ENCODE measurements around the gene SNRPD3. TPM values are rescaled to one million over a fixed set of nuclear protein-coding genes. Genes with fewer than 3 reads are reported as not detected.
A peak's percentile ranks its signal among the peaks of the same experiment; 100 is the strongest.
"Not testable (repeated sequence)": the region's sequence is repeated elsewhere in the genome, so short reads cannot be mapped to it uniquely, and the experiment has no call there.

SNRPD3 gene
- total RNA-seq, 4 donors from 2014 or later = 107 to 135 (median 115) TPM

DNA sequence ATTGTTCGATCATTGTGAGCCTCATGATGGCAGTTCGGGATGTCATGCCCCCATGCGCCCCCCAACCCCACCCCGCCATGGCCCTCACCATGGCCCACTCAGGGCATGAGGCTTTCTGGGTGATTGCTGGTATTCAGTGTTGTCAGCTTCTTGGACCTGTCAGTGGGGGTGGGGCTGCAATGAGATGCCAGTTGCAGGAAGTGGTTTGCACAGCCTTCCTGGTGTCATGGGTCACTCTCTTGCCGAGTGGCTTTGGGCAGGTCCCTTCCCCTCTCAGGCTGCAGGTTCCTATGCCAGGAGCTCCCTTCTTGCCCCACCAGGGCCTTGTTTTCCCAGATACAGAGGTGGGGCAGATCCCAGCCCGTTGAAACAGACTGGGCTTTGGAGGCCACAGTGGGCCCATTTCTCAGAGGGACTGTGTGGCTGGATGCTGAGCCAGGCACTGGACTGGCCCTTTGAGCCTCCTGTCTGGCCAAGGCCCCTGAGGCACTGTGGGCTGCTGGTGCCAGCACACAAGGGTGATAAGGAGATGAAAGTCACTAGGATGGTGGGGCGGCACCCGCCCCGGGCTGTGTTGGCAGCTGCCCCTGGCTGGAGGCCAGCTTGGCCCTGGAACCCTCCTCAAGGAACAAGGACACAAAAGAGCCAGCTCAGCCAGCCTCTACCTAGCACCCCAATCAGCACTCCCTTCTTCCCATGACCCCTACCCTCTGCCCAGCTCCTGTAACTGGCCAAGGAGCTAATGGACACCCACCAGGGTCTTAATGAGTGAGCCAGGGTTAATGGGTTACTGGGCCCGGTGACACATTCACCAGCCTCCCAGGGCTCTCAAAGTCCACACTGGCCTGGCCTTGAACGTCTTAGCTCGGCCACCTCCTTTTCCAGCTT, 45.7 kb downstream of the SNRPD3 start:
- DNase-seq (ENCODE audit: low spot score) (no peak), ATAC-seq (ENCODE audit: low FRiP score) (peak; percentile 11)
- TF ChIP-seq, protein P1, sequence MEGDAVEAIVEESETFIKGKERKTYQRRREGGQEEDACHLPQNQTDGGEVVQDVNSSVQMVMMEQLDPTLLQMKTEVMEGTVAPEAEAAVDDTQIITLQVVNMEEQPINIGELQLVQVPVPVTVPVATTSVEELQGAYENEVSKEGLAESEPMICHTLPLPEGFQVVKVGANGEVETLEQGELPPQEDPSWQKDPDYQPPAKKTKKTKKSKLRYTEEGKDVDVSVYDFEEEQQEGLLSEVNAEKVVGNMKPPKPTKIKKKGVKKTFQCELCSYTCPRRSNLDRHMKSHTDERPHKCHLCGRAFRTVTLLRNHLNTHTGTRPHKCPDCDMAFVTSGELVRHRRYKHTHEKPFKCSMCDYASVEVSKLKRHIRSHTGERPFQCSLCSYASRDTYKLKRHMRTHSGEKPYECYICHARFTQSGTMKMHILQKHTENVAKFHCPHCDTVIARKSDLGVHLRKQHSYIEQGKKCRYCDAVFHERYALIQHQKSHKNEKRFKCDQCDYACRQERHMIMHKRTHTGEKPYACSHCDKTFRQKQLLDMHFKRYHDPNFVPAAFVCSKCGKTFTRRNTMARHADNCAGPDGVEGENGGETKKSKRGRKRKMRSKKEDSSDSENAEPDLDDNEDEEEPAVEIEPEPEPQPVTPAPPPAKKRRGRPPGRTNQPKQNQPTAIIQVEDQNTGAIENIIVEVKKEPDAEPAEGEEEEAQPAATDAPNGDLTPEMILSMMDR (IDR thresholded peaks at IDR 0.05) = no peak

DNA sequence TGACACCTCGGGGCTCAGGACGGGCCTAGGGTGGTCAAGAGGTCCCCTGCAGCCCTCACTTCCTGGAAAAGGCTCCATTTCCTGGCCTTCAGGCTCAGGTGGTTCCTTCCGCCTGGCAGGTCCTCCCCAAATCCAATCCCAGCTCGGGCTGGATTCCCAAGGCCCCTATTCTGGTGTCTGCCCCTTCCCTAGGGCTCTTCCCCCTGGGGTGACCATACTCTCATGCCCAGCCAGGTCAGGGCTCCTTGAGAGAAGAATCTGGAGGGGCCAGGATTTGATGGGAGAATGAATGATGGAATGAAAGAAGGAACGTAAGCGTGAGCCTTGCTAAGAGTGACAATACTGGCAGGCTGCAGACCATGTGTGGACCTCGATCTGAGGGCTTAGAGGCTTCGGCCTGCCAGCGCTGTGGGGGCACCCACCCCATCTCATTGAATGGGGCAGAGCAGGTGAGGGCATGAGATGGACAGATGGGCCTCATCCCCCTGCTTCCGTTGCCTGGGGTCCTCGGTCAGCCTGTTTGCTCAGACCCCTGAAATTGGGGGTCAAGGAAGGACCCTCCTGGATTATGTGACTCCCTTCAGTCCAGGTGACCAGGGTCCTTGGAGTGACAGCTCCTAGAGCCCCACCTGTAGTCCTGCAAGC, 46.4 kb downstream of the SNRPD3 start:
- peak; percentile 11 for ATAC-seq (ENCODE audit: low FRiP score)
- not testable (repeated sequence) for DNase-seq (ENCODE audit: low spot score)

DNA sequence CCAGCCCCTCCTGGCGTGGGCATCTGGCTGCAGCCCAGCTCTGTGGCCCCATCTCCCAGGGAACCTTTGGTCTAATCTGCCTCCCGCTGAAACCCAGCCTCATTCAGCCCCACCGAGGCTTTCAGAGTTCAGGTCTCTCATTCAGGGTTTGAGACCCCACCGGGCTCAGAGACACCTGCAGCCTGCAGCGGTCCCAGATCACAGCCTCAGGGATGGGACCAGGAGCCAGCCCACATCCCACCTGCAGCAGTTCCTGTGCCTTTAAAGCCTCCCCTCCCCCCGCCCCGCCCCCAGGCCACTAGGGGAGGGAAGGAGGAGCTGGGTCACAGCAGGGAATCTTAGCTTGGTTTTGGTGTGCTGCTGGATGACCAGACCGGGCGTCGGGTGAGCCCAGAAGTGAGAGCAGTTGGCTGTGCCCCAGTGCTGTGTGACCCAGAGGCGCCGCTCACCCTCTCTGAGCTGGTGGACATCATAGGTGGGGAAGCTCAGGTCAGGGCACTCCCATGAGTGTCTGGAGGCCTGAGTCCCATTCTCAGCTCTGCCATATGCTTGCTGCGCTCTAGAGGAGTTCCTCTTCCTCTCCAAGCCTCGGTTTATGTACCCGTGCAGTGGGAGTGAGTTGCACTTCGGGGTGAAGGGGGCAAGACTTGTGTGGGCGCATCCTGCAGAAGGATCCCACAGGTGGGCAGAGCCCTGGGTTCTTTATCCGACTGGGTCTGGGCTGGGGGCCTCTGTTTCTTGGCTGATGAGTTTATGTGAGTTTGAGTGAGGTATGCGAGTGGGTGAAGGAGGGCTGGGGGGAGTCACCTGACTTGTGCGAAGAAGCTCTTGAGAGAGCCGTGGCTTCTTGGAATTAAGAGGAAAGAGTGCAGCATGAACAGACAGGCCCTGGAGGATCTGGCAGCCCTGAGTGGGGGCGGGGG, 47.3 kb downstream of the SNRPD3 start, which contains the start of gene GGT1:
TSS of gene GGT1 (plus strand) at position 347 of the 923 bp plus-strand sequence. CDS start 7,889 bp downstream, outside the sequence.
- not testable (repeated sequence) for DNase-seq (ENCODE audit: low spot score); ATAC-seq (ENCODE audit: low FRiP score)

DNA sequence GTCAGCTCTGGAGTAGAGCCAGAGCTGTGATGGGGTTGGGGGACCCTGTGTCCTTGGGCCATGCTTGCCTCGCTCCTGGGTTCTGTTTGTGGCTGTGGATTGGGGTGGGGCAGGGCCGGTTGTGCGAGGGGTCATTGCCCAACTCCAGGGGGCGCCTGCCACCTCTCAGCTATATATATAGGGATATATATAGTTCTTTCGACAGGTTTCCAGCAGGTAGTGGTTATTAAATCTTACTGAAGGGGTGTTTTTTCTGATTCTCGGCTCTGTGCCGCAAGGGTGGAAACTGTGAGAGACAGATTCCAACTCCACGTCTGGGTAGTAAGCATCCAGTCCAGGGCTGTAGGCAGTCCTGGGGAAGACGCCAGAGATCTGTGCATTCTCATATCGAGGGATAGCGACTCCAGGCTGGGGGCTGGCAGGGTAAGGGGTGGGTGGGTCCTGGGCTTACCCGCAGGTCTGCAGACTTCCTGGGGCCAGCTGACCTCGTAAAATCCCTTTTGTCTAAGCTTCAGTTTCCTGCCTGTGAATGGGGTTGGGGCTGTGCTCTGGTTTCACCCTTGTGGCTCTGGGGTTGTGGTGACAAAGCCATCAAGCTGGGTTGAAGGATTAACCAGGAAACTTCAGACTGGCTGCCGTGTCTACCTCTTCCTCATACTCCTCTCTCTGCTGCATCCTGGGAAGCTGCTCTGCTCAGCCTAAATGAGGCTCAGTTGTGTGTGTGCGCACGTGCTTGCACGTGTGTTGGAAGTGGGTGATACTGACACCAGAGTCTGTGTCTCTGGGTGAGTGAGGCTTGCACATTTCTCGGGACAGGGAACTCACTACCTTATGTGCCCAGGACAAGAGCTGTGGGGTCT, 48.2 kb downstream of the SNRPD3 start:
- ATAC-seq (ENCODE audit: low FRiP score) = peak; percentile 35
- not testable (repeated sequence) for DNase-seq (ENCODE audit: low spot score)

DNA sequence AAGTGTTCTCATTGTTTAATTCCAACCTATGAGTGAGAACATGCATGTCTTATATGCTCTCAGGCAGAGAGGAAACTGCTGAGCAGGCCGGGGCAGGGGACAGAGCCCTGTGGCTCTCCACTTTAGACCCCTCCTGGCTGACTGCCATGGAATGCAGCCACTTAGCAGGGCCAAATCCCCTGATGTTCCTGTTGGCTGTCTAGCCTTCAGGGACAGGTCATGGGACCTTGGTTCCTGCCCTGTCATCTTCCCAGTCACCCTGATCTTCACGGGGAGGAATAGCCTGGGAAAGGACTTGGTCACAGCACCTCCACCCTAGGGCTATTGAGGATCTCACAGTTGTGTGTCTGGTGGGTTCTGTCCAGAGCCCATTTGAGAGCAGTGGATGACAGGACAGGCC, 50.5 kb downstream of the SNRPD3 start:
- ATAC-seq (ENCODE audit: low FRiP score); DNase-seq (ENCODE audit: low spot score): not testable (repeated sequence)

DNA sequence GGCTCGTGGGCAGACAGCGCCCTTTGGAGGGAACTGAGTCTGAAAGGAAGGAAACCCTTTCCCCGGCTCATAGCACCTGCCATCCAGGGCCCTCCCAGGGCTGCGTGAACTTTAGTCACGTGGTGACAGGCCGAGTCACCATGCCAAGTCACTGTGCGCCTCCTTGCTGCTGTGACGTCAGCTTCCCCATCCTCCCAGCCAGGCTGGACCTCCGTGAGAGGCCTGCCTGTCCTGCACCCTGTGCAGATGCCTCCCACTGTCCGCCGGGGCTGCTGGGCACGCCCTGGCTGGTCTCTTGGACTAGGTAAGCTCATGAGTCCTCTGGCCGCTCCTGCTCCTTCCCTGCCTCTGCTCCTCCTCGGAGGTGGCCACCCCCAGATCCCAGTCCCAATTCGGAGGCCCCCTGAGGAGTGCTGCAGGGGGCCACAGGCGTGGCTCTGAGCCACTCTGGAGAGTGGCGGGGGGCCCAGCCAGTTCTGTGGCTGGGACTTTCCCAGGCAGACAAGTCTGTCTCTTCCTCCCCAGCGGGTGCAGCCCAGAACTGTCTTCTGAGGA, 51.7 kb downstream of the SNRPD3 start:
- not testable (repeated sequence) for ATAC-seq (ENCODE audit: low FRiP score); DNase-seq (ENCODE audit: low spot score)

DNA sequence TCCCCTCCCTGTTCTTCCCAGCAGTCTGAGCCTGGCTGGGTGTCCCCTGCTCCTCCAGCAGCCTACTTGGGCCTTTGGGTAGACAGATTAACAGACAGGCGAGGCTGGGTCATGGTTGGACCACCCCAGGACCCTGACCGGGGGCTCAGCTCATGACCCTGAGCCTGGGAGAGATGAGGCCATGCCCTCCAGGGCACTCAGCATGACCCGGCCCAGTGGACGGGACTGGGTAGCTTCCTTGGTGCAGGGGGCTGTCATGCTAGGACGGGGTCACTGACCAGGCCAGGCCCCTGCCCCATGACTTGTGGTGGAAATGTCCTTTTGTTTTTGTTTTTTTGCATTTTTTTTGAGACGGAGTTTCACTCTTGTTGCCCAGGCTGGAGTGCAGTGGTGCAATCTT, 52.5 kb downstream of the SNRPD3 start:
- ATAC-seq (ENCODE audit: low FRiP score); DNase-seq (ENCODE audit: low spot score): not testable (repeated sequence)

DNA sequence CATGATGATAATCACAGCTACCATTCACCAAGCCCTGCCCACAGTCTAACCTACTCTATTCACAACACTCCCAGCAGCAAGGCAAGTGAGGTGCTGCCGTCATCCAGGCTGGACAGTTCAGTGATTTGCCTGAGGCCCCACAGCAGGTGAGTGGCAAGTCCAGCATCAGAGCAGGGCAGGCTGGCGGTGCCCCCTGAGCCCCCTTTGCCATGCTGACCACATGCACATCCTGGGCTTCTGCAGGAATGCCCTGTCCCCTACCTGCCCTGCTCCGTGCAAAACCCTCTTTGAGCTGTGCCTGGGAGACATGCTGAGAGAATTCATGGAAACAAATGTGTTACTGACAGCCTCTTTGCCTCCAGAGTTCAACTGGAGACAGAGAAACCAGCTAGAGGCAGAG, 54.1 kb downstream of the SNRPD3 start:
- not testable (repeated sequence) for ATAC-seq (ENCODE audit: low FRiP score); DNase-seq (ENCODE audit: low spot score)

DNA sequence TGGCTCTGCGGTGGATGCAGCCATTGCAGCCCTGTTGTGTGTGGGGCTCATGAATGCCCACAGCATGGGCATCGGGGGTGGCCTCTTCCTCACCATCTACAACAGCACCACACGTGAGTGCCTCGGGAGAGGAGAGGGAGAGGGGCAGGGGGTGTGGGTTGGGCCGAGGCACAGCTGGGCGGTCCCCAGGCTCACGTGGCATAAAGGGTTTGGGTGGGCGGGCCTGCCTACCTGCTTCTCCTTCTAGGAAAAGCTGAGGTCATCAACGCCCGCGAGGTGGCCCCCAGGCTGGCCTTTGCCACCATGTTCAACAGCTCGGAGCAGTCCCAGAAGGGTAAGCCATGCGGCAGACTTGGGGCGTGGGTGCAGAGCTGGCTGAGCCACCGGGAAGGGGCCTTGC, 59.0 kb downstream of the SNRPD3 start:
- DNase-seq (ENCODE audit: low spot score); ATAC-seq (ENCODE audit: low FRiP score): not testable (repeated sequence)

DNA sequence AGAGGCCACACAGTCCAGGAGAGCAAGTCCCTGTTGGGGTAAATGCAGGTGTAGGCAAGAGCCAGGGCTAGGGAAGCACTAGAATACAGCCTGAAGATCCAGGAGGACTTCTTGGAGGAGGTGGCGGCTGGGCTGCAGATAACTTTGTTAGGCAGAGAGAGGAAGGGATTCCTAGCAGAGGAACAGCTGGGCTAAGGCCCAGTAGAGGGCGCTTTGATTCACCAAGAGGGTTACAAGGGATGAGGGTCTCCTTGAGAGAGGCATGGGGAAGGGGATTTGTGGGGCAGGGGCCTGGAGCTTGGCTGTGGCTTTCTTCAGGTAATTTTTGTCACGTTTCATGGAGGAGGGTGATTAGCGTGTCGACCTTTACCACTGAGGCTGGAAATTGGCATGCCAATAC, 65.4 kb downstream of the SNRPD3 start:
- not testable (repeated sequence) for ATAC-seq (ENCODE audit: low FRiP score); DNase-seq (ENCODE audit: low spot score)

DNA sequence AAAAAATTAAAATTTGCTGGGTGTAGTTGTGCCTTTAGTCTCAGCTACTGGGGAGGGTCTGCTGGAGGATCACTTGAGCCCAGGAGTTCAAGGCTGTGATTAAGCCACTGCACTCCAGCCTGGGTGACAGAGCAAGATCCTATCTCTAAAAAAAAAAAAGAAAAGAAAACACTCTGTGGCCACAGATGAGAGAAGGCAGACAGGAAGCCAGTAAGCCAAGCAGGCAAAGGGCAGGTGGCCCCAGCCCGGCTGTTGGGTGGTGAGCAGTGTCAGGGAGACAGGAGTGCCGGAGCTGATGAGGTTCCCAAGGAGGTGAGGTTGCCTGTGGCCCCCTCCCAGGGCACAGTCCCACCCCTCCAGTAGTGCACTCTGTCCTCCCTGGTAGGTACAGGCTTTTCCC, 66.8 kb downstream of the SNRPD3 start:
- ATAC-seq (ENCODE audit: low FRiP score); DNase-seq (ENCODE audit: low spot score): not testable (repeated sequence)

Other genes with a start within 250 kb of the SNRPD3 start
- gene ADORA2A, start 128.4 kb upstream of the SNRPD3 start, total RNA-seq = 1 to 10 TPM; 1.7 to 4.5 (median 2.5) TPM
- 1 to 10 TPM in 1 of 4 donors, under 1 TPM in 1, not detected in 2; 0.13 to 1.9 TPM for gene UPB1, start 60.7 kb upstream of the SNRPD3 start, total RNA-seq
- 100 to 1,000 TPM; 105 to 179 (median 171) TPM for gene GUCD1, start 861 bp upstream of the SNRPD3 start, total RNA-seq
- 1 to 10 TPM; 4.1 to 7.0 (median 5.7) TPM for gene LRRC75B, start 37.1 kb downstream of the SNRPD3 start, total RNA-seq
- gene GGT1, start 47.2 kb downstream of the SNRPD3 start, total RNA-seq = 1 to 10 TPM; 1.1 to 5.5 (median 4.5) TPM
- not detected for gene PIWIL3, start 218.7 kb downstream of the SNRPD3 start, total RNA-seq

Data from omental fat pad (tissue), 4 donors.